H1 (cell line): ENCODE data around the gene SPACA7. TPM values are rescaled to one million over a fixed set of nuclear protein-coding genes. Genes with fewer than 3 reads are reported as not detected.

ENCODE experiments used
- ATF2 ChIP-seq: IDR thresholded peaks from 2 replicates; pipeline ENCODE4 v1.6.1; 2012; ENCODE audit warnings: low read length, inconsistent platforms
- ATF3 ChIP-seq: IDR thresholded peaks from 2 replicates; pipeline ENCODE4 v1.6.1; 2011; ENCODE audit warnings: low read depth, mild to moderate bottlenecking, low read length; ENCODE audit not compliant: insufficient read depth
- CHD7 ChIP-seq: fragments of 300-600 bp; sonication (generic); IDR thresholded peaks from 2 replicates; pipeline ENCODE4 v1.7.1; 2012; ENCODE audit warnings: low read length, moderate library complexity, mild to moderate bottlenecking, inconsistent platforms; ENCODE audit not compliant: insufficient replicate concordance
- EP300 ChIP-seq, 2 experiments: IDR thresholded peaks; 1 replicate in 1 of 2; 2 replicates in 1 of 2; pipeline ENCODE4 v1.6.1; 2011 to 2012; ENCODE audit warnings: low read depth in 2 of 2, low read length in 2 of 2, mild to moderate bottlenecking in 2 of 2, borderline replicate concordance in 1 of 2, inconsistent platforms in 1 of 2, moderate library complexity in 1 of 2
- polyA plus RNA-seq, 7 experiments: library from polyadenylated mRNA; depleted of rRNA in 3 of 7; stranded (reverse) in 5 of 7; unstranded in 2 of 7; fragments of >200 nt in 5 of 7; fragments of 200-250 nt in 2 of 7; gene quantifications; 1 replicate in 5 of 7; 2 replicates in 1 of 7; 4 replicates in 1 of 7; pipeline versions ENCODE4 v1.2.1 to v1.2.3, GENCODE V29; 2011 to 2013; ENCODE audit warnings: missing spikeins in 2 of 7, mixed read lengths in 2 of 7
- total RNA-seq: library from RNA; stranded (reverse); fragmentation: NEBNext Ultra II Directional; extraction: Animal tissue kit (Norgen Biotek cat#: 25700); gene quantifications from 2 replicates; pipeline ENCODE4 v1.2.1, GENCODE V29; 2021

The SPACA7 gene
- total and polyA plus RNA-seq, 2 of the 8 experiments (the other 6 are each of a cell fraction or from before 2014, with no cell fraction given): not detected

- TF ChIP-seq ATF3 (no peak), CHD7 (no peak), EP300 (IDR thresholded peaks at IDR 0.05; ENCODE audit: borderline replicate concordance in 1 of 2, low read depth in 2 of 2, low read length in 2 of 2) (no peak), ATF2 (no peak)
Measured at GRCh38 chr13:112438515-112438914, 62.4 kb downstream of the SPACA7 start (continued).
